HG02943 (cell line): ENCODE data around the gene TEAD4.
"Not testable (repeated sequence)": the region's sequence is repeated elsewhere in the genome, so short reads cannot be mapped to it uniquely, and the experiment has no call there.

Experiments
- ATAC-seq: cut with Tn5 transposase; IDR thresholded peaks from one replicate; pipeline ENCODE4 v1.9.1; 2021; ENCODE audit warnings: mild to moderate bottlenecking, low read depth, moderate library complexity; ENCODE audit not compliant: unreplicated experiment

Gene TEAD4

GRCh38 chr12:3042826-3043225 lies 83.6 kb downstream of the TEAD4 start:
- ATAC-seq, result no peak

GRCh38 chr12:3043406-3043805 lies 84.2 kb downstream of the TEAD4 start:
- ATAC-seq, result no peak

- ATAC-seq, result no peak
Observed at GRCh38 chr12:3044141-3044630, 85.0 kb downstream of the TEAD4 start.

- ATAC-seq, result no peak
Observed at GRCh38 chr12:3045494-3045893, 86.3 kb downstream of the TEAD4 start.

GRCh38 chr12:3045989-3046388 lies 86.8 kb downstream of the TEAD4 start:
- ATAC-seq, result no peak

- ATAC-seq, result no peak
Observed at GRCh38 chr12:3046441-3047200, 87.4 kb downstream of the TEAD4 start.

- no peak for ATAC-seq
Observed at GRCh38 chr12:3047961-3048360, 88.8 kb downstream of the TEAD4 start.

GRCh38 chr12:3048540-3048939 lies 89.3 kb downstream of the TEAD4 start:
- ATAC-seq, result no peak

GRCh38 chr12:3049176-3049575 lies 90.0 kb downstream of the TEAD4 start:
- no peak for ATAC-seq

GRCh38 chr12:3049611-3050249 lies 90.5 kb downstream of the TEAD4 start:
- ATAC-seq, result no peak

GRCh38 chr12:3054374-3054773 lies 95.2 kb downstream of the TEAD4 start:
- ATAC-seq, result no peak

GRCh38 chr12:3055026-3055703 lies 96.0 kb downstream of the TEAD4 start:
- ATAC-seq, result no peak

- ATAC-seq, result no peak
Observed at GRCh38 chr12:3055704-3056467, 96.7 kb downstream of the TEAD4 start.

GRCh38 chr12:3061059-3061458 lies 101.9 kb downstream of the TEAD4 start:
- no peak for ATAC-seq

GRCh38 chr12:3061501-3062215 lies 102.5 kb downstream of the TEAD4 start:
- ATAC-seq, result no peak

GRCh38 chr12:3065300-3065699 lies 106.1 kb downstream of the TEAD4 start:
- no peak for ATAC-seq

GRCh38 chr12:3065846-3066245 lies 106.6 kb downstream of the TEAD4 start:
- not testable (repeated sequence) for ATAC-seq

GRCh38 chr12:3069714-3070113 lies 110.5 kb downstream of the TEAD4 start:
- no peak for ATAC-seq

- no peak for ATAC-seq
Observed at GRCh38 chr12:3071107-3071506, 111.9 kb downstream of the TEAD4 start.

GRCh38 chr12:3071710-3072109 lies 112.5 kb downstream of the TEAD4 start:
- ATAC-seq, result no peak
